ENCODE results near the gene PRR16. TPM values are rescaled to one million over a fixed set of nuclear protein-coding genes. Genes with fewer than 3 reads are reported as not detected.

Gene PRR16
- total RNA-seq, 2 experiments from 2014 or later: not detected

- no peaks in the 10 kb centered on the region for H3K4me1 Mint-ChIP-seq (ENCODE audit: low read depth)
- CTCF ChIA-PET: no interaction called here
- H3K27me3 Mint-ChIP-seq (ENCODE audit: low read depth): no peaks in the 10 kb centered on the region
- no peak for DNase-seq
- H3K36me3 Mint-ChIP-seq (ENCODE audit: low read depth): no peaks in the 10 kb centered on the region
- H3K27ac Mint-ChIP-seq: no peak overlapping the region
- intact Hi-C loops (cut with micrococcal nuclease): no loop called here
- peaks cover 3% of the 10 kb centered on the region for H3K9me3 Mint-ChIP-seq
- H3K4me3 Mint-ChIP-seq: no peak overlapping the region
These were observed 103.0 kb downstream of the PRR16 start for GRCh38 chr5:120567066-120567465.

GRCh38 chr5:120567921-120568320 is 103.8 kb downstream of the PRR16 start:
- H3K4me1 Mint-ChIP-seq (ENCODE audit: low read depth): no peaks in the 10 kb centered on the region
- H3K27me3 Mint-ChIP-seq (ENCODE audit: low read depth): no peaks in the 10 kb centered on the region
- H3K27ac Mint-ChIP-seq: no peak overlapping the region
- peaks cover 2% of the 10 kb centered on the region for H3K9me3 Mint-ChIP-seq
- CTCF ChIA-PET: no interaction called here
- DNase-seq: no peak
- H3K36me3 Mint-ChIP-seq (ENCODE audit: low read depth): no peaks in the 10 kb centered on the region
- H3K4me3 Mint-ChIP-seq: no peak overlapping the region
- intact Hi-C loops (cut with micrococcal nuclease): no loop called here

- intact Hi-C loops (cut with micrococcal nuclease): no loop called here
- Mint-ChIP-seq H3K36me3 (ENCODE audit: low read depth) (no peaks in the 10 kb centered on the region), H3K27me3 (ENCODE audit: low read depth) (no peaks in the 10 kb centered on the region), H3K27ac (no peak overlapping the region), H3K4me1 (ENCODE audit: low read depth) (no peaks in the 10 kb centered on the region), H3K9me3 (peaks cover 2% of the 10 kb centered on the region), H3K4me3 (no peak overlapping the region)
- CTCF ChIA-PET: interaction anchor here (0.6 kb wide), 1 partner anchor 105 kb away, joined by 4 read pairs; no protein-coding TSS in a partner anchor
- DNase-seq: no peak
These were observed 104.6 kb downstream of the PRR16 start for GRCh38 chr5:120568711-120569110.

- DNase-seq: no peak
- Mint-ChIP-seq H3K27ac (no peak overlapping the region), H3K27me3 (ENCODE audit: low read depth) (no peaks in the 10 kb centered on the region), H3K36me3 (ENCODE audit: low read depth) (no peaks in the 10 kb centered on the region), H3K4me3 (no peak overlapping the region), H3K9me3 (peaks cover 4% of the 10 kb centered on the region), H3K4me1 (ENCODE audit: low read depth) (no peaks in the 10 kb centered on the region)
- CTCF ChIA-PET: no interaction called here
- intact Hi-C loops (cut with micrococcal nuclease): no loop called here
These were observed 112.5 kb downstream of the PRR16 start for GRCh38 chr5:120576588-120576987.

- Mint-ChIP-seq H3K27ac (no peak overlapping the region), H3K4me1 (ENCODE audit: low read depth) (no peaks in the 10 kb centered on the region), H3K4me3 (no peak overlapping the region), H3K9me3 (peaks cover 5% of the 10 kb centered on the region), H3K27me3 (ENCODE audit: low read depth) (no peaks in the 10 kb centered on the region), H3K36me3 (ENCODE audit: low read depth) (no peaks in the 10 kb centered on the region)
- CTCF ChIA-PET: no interaction called here
- intact Hi-C loops (cut with micrococcal nuclease): no loop called here
- no peak for DNase-seq
These were observed 118.5 kb downstream of the PRR16 start for GRCh38 chr5:120582635-120583034.

- DNase-seq: no peak
- Mint-ChIP-seq H3K27ac (no peak overlapping the region), H3K4me1 (ENCODE audit: low read depth) (no peaks in the 10 kb centered on the region), H3K9me3 (peaks cover 5% of the 10 kb centered on the region), H3K4me3 (no peak overlapping the region), H3K27me3 (ENCODE audit: low read depth) (no peaks in the 10 kb centered on the region), H3K36me3 (ENCODE audit: low read depth) (no peaks in the 10 kb centered on the region)
- CTCF ChIA-PET: no interaction called here
- intact Hi-C loops (cut with micrococcal nuclease): no loop called here
These were observed 122.5 kb downstream of the PRR16 start for GRCh38 chr5:120586646-120587045.

GRCh38 chr5:120591911-120592310 is 127.8 kb downstream of the PRR16 start:
- H3K27me3 Mint-ChIP-seq (ENCODE audit: low read depth): no peaks in the 10 kb centered on the region
- H3K27ac Mint-ChIP-seq: no peak overlapping the region
- no peak overlapping the region for H3K4me3 Mint-ChIP-seq
- intact Hi-C loops (cut with micrococcal nuclease): no loop called here
- no peaks in the 10 kb centered on the region for H3K36me3 Mint-ChIP-seq (ENCODE audit: low read depth)
- no peaks in the 10 kb centered on the region for H3K4me1 Mint-ChIP-seq (ENCODE audit: low read depth)
- H3K9me3 Mint-ChIP-seq: peaks cover 6% of the 10 kb centered on the region
- no peak for DNase-seq
- CTCF ChIA-PET: no interaction called here

- no peaks in the 10 kb centered on the region for H3K4me1 Mint-ChIP-seq (ENCODE audit: low read depth)
- no peak overlapping the region for H3K27ac Mint-ChIP-seq
- H3K27me3 Mint-ChIP-seq (ENCODE audit: low read depth): no peaks in the 10 kb centered on the region
- intact Hi-C loops (cut with micrococcal nuclease): no loop called here
- no peaks in the 10 kb centered on the region for H3K36me3 Mint-ChIP-seq (ENCODE audit: low read depth)
- H3K4me3 Mint-ChIP-seq: no peak overlapping the region
- H3K9me3 Mint-ChIP-seq: peaks cover 9% of the 10 kb centered on the region
- CTCF ChIA-PET: no interaction called here
- no peak for DNase-seq
These were observed 135.5 kb downstream of the PRR16 start for GRCh38 chr5:120599576-120599975.

GRCh38 chr5:120600639-120601038 is 136.5 kb downstream of the PRR16 start:
- intact Hi-C loops (cut with micrococcal nuclease): no loop called here
- Mint-ChIP-seq H3K36me3 (ENCODE audit: low read depth) (no peaks in the 10 kb centered on the region), H3K27ac (no peak overlapping the region), H3K27me3 (ENCODE audit: low read depth) (no peaks in the 10 kb centered on the region), H3K4me3 (no peak overlapping the region), H3K4me1 (ENCODE audit: low read depth) (no peaks in the 10 kb centered on the region), H3K9me3 (peaks cover 9% of the 10 kb centered on the region)
- CTCF ChIA-PET: no interaction called here
- DNase-seq: no peak

GRCh38 chr5:120602033-120602432 is 137.9 kb downstream of the PRR16 start:
- no peak overlapping the region for H3K4me3 Mint-ChIP-seq
- no peak overlapping the region for H3K27ac Mint-ChIP-seq
- H3K27me3 Mint-ChIP-seq (ENCODE audit: low read depth): no peaks in the 10 kb centered on the region
- H3K4me1 Mint-ChIP-seq (ENCODE audit: low read depth): no peaks in the 10 kb centered on the region
- no peak for DNase-seq
- CTCF ChIA-PET: no interaction called here
- peaks cover 9% of the 10 kb centered on the region for H3K9me3 Mint-ChIP-seq
- no peaks in the 10 kb centered on the region for H3K36me3 Mint-ChIP-seq (ENCODE audit: low read depth)
- intact Hi-C loops (cut with micrococcal nuclease): no loop called here

- Mint-ChIP-seq H3K4me1 (ENCODE audit: low read depth) (no peaks in the 10 kb centered on the region), H3K4me3 (no peak overlapping the region), H3K27me3 (ENCODE audit: low read depth) (no peaks in the 10 kb centered on the region), H3K9me3 (peaks cover 9% of the 10 kb centered on the region), H3K27ac (no peak overlapping the region), H3K36me3 (ENCODE audit: low read depth) (no peaks in the 10 kb centered on the region)
- DNase-seq: no peak
- CTCF ChIA-PET: no interaction called here
- intact Hi-C loops (cut with micrococcal nuclease): no loop called here
These were observed 140.8 kb downstream of the PRR16 start for GRCh38 chr5:120604884-120605283.

GRCh38 chr5:120605325-120606079 is 141.4 kb downstream of the PRR16 start:
- intact Hi-C loops (cut with micrococcal nuclease): no loop called here
- no peak overlapping the region for H3K27ac Mint-ChIP-seq
- no peak for DNase-seq

GRCh38 chr5:120609570-120609969 is 145.5 kb downstream of the PRR16 start:
- H3K9me3 Mint-ChIP-seq: peaks cover 6% of the 10 kb centered on the region
- intact Hi-C loops (cut with micrococcal nuclease): no loop called here
- no peaks in the 10 kb centered on the region for H3K36me3 Mint-ChIP-seq (ENCODE audit: low read depth)
- H3K27ac Mint-ChIP-seq: no peak overlapping the region
- H3K4me3 Mint-ChIP-seq: no peak overlapping the region
- CTCF ChIA-PET: no interaction called here
- H3K4me1 Mint-ChIP-seq (ENCODE audit: low read depth): no peaks in the 10 kb centered on the region
- H3K27me3 Mint-ChIP-seq (ENCODE audit: low read depth): no peaks in the 10 kb centered on the region
- DNase-seq: no peak

More at GRCh38 chr5:120605325-120606079, 141.4 kb downstream of the PRR16 start:
- CTCF ChIA-PET: no interaction called here
- Mint-ChIP-seq H3K9me3 (peaks cover 9% of the 10 kb centered on the region), H3K4me3 (no peak overlapping the region), H3K36me3 (ENCODE audit: low read depth) (no peaks in the 10 kb centered on the region), H3K4me1 (ENCODE audit: low read depth) (no peaks in the 10 kb centered on the region), H3K27me3 (ENCODE audit: low read depth) (no peaks in the 10 kb centered on the region)

All from activated naive CD4-positive, alpha-beta T cell treated with anti-CD3 and anti-CD28 coated beads for 36 hours (primary cell).